Tibial nerve (tissue), 3 donors: ENCODE measurements around the gene CRNKL1.

Experiments used
- POLR2A ChIP-seq, 2 donors: fragments of 450-650 bp; IDR thresholded peaks; one replicate each; pipeline ENCODE4 v1.6.1; 2017; ENCODE audit warnings: antibody characterized with exemption in 2 of 2, mild to moderate bottlenecking in 2 of 2, moderate library complexity in 2 of 2
- TF ChIP-seq, protein P1 (sequence below), 5 experiments: fragments of 200-600 bp in 3 of 5; fragments of 450-650 bp in 2 of 5; sonication (generic) in 3 of 5; IDR thresholded peaks; one replicate each; pipeline ENCODE4 v1.5.1; 2016 to 2019; ENCODE audit warnings: antibody characterized with exemption in 5 of 5, mild to moderate bottlenecking in 3 of 5, moderate library complexity in 2 of 5

DNA sequence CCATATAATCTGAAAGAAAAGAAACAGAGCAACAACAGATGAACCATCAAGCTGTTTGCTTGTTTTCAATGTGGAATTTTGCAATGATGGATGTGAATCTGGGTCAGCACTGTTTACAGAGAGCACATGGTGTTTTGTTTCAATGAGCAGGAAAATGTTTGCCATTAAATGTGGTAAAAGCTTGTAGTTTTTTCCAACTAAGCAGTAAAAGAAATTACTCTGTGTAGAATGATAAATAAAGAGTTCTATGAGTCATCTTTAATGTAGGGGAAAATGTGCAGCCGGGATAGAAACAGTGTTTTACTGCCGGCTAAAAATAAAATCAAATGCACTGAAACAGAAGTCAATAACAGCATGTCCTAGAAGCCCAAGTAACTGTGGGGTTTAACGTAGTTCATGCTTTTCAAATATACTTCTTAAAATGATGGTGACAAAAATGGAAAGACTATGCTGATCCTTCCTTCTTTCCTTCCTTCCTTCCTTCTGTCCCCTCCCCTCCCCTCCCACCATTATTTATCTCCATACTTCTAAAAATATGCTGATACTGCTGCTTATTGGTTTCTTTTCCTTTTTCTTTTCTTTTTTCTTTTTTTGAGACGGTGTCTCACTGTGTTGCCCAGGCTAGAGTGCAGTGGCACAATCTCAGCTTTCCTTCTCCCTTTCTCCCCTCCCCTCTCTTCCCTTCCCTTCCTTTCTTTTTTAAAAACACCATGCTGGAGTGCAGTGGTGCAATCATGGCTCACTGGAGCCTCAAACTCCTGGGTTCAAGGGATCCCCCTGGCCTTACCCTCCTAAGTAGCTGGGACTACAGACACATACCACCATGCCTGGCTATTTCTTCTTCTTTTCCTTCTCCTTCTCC lies 41.4 kb downstream of the CRNKL1 start:
- TF ChIP-seq, protein P1, sequence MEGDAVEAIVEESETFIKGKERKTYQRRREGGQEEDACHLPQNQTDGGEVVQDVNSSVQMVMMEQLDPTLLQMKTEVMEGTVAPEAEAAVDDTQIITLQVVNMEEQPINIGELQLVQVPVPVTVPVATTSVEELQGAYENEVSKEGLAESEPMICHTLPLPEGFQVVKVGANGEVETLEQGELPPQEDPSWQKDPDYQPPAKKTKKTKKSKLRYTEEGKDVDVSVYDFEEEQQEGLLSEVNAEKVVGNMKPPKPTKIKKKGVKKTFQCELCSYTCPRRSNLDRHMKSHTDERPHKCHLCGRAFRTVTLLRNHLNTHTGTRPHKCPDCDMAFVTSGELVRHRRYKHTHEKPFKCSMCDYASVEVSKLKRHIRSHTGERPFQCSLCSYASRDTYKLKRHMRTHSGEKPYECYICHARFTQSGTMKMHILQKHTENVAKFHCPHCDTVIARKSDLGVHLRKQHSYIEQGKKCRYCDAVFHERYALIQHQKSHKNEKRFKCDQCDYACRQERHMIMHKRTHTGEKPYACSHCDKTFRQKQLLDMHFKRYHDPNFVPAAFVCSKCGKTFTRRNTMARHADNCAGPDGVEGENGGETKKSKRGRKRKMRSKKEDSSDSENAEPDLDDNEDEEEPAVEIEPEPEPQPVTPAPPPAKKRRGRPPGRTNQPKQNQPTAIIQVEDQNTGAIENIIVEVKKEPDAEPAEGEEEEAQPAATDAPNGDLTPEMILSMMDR (IDR thresholded peaks at IDR 0.05), result no peak
- TF ChIP-seq POLR2A (IDR thresholded peaks at IDR 0.05), result no peak
